OCI-LY3 (cell line): Measurements from ENCODE around the gene CIAO3.

Source experiments
- H2AFZ ChIP-seq: fragments of 200-600, 300-600 bp; shearing (Covaris generic); 2 replicates; pipeline ENCODE4 v1.6.0; 2014; ENCODE audit warnings: antibody characterized with exemption, low read depth, low read length
- H3K27ac ChIP-seq: fragments of 200-600, 300-600 bp; sonication (generic); 2 replicates; pipeline ENCODE4 v1.5.1; 2014; ENCODE audit warnings: mild to moderate bottlenecking, low read length, moderate library complexity, mixed read lengths
- H3K27me3 ChIP-seq: fragments of 200-600, 300-600 bp; sonication (generic); 2 replicates; pipeline ENCODE4 v1.6.1; 2014; ENCODE audit warnings: low read depth, low read length, mixed read lengths
- H3K36me3 ChIP-seq: fragments of 200-600, 300-600 bp; sonication (generic); replicated peaks from 2 replicates; pipeline ENCODE3; 2014; ENCODE audit warnings: low read depth, low read length, mixed read lengths
- H3K4me1 ChIP-seq: fragments of 300-600, 200-600 bp; sonication (generic); 2 replicates; pipeline ENCODE4 v1.6.1; 2014; ENCODE audit warnings: low read length, mixed read lengths
- H3K4me2 ChIP-seq: fragments of 200-600, 300-600 bp; sonication (generic); 2 replicates; pipeline ENCODE4 v1.6.1; 2014; ENCODE audit warnings: low read length, mixed read lengths
- H3K4me3 ChIP-seq: fragments of 300-600, 200-600 bp; sonication (generic); 2 replicates; pipeline ENCODE4 v1.5.1; 2014; ENCODE audit warnings: antibody characterized with exemption, mild to moderate bottlenecking, low read length, moderate library complexity
- H3K79me2 ChIP-seq: fragments of 300-600, 200-600 bp; shearing (Covaris generic); 2 replicates; pipeline ENCODE4 v1.6.1; 2014; ENCODE audit warnings: mild to moderate bottlenecking, low read length, mixed read lengths
- H3K9ac ChIP-seq: fragments of 300-600, 200-600 bp; shearing (Covaris generic); 2 replicates; pipeline ENCODE4 v1.6.0; 2014; ENCODE audit warnings: mild to moderate bottlenecking, low read length, moderate library complexity
- H3K9me3 ChIP-seq: fragments of 200-600, 300-600 bp; shearing (Covaris generic); 2 replicates; pipeline ENCODE4 v1.6.1; 2014; ENCODE audit warnings: low read length, mixed read lengths; ENCODE audit not compliant: insufficient read depth
- H4K20me1 ChIP-seq: fragments of 200-600, 300-600 bp; sonication (generic); 2 replicates; pipeline ENCODE4 v1.6.1; 2016; ENCODE audit warnings: low read length, mixed read lengths; ENCODE audit not compliant: insufficient read depth
- EZH2phosphoT487 ChIP-seq: fragments of 200-600 bp; shearing (Covaris generic); IDR thresholded peaks from 2 replicates; pipeline ENCODE4 v1.6.1; 2018; ENCODE audit warnings: antibody characterized with exemption, mixed run types, low read depth
- TF ChIP-seq, protein P1 (sequence below): fragments of 200-600, 300-600 bp; sonication (generic); IDR thresholded peaks from 2 replicates; pipeline ENCODE4 v1.5.1; 2014; ENCODE audit warnings: antibody characterized with exemption, low read length, low read depth

The CIAO3 gene

DNA sequence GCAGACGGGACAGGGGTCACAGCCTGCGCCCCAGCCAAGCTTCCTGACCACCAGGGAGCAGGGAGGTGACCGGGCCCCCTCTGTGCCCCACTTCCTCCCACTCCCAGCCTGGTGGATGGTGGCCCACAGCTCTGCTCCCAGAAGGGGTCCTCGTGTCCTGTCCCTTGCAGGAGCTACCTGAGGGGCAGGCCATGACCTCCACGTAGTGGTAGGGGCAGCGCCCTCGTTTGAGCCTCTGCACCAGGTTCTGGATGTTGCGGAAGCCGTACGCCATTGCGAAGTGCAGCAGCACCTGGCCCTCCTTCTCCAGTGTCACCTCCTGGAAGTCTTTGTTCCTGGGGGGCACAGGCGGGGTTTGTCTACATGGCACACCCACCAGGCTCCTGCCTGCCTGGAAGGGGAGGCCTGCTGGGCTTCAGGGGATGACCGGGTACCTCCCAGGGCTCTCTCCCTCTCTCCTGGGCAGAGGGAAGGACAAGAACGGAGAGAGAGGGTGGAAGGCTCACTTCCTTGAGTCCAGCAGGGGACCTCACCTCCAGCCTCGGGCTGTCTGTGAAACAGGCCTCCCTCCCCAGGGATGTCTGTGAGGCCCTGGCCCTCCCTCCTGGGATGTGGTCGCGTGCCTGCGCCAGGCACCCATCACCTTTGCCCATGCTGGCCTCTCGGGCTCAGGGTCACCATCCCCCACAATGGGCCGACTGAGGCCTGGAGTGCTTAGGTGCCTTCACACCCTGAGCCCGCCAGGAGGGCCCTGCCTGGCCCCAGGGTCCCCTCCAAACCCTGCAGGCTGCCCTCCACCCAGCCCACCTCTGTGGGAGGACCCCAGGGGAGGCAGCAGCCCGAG is 9.9 kb downstream of the CIAO3 start:
- Histone ChIP-seq H3K9ac (no peak overlapping the region), H3K27me3 (no peaks in the 10 kb centered on the region), H4K20me1 (no peaks in the 10 kb centered on the region), H2AFZ (no peak overlapping the region), H3K4me2 (no peak overlapping the region), H3K4me1 (peaks cover 16% of the 10 kb centered on the region), H3K9me3 (no peaks in the 10 kb centered on the region), H3K79me2 (no peaks in the 10 kb centered on the region), H3K4me3 (no peak overlapping the region), H3K27ac (no peak overlapping the region), H3K36me3 (peaks cover 5% of the 10 kb centered on the region)
- TF ChIP-seq EZH2phosphoT487 = no peak
- TF ChIP-seq, protein P1, sequence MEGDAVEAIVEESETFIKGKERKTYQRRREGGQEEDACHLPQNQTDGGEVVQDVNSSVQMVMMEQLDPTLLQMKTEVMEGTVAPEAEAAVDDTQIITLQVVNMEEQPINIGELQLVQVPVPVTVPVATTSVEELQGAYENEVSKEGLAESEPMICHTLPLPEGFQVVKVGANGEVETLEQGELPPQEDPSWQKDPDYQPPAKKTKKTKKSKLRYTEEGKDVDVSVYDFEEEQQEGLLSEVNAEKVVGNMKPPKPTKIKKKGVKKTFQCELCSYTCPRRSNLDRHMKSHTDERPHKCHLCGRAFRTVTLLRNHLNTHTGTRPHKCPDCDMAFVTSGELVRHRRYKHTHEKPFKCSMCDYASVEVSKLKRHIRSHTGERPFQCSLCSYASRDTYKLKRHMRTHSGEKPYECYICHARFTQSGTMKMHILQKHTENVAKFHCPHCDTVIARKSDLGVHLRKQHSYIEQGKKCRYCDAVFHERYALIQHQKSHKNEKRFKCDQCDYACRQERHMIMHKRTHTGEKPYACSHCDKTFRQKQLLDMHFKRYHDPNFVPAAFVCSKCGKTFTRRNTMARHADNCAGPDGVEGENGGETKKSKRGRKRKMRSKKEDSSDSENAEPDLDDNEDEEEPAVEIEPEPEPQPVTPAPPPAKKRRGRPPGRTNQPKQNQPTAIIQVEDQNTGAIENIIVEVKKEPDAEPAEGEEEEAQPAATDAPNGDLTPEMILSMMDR = no peak

DNA sequence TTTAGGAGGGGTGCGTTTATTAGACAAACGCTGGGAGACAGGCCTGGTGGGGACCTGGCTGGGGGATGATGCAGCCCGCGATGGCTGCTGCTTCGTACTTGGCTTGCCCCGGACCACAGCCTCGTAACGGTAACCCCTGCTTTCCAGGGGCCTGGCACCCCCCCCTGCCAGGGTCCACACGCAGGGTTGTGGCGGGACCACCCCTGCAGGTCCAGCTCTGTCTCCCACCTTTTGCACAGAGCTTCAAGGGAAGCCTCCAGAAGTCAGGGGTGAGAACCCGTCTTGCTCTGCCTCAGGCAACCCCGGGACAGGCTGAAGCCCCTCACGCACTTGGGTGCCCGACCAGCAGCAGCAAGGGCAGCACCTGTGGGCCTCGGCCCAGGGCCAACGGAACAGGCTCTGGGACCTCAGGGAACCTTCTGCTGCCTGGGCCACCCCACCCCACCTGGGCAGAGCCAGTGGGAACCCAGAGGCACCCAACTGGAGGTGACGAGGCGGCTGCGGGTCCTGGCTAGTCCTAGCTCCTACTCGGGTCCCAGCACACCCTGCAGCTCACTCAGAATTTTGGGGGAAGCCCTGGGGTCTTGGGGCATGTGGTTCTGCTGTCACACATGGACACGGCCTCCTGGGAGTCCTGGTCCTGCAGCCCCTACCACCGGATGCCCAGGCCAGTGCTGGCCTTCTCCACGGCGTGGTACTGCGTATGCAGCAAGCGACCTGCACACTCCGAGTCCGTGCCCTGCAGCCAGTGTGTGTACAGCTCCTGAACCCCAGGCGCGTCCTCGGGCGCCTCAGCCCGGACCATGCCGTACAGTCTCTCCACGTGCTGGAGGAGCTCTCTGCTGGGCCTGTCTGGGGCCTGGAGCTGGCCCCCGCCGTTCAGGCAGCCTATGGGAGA is 10.8 kb downstream of the CIAO3 start:
- Histone ChIP-seq H3K27ac (no peak overlapping the region), H3K36me3 (no peaks in the 10 kb centered on the region), H3K4me3 (no peak overlapping the region), H3K4me1 (peaks cover 9% of the 10 kb centered on the region; the same call in 1 of the 2 replicates), H4K20me1 (no peaks in the 10 kb centered on the region), H3K9me3 (no peaks in the 10 kb centered on the region), H2AFZ (no peak overlapping the region), H3K4me2 (no peak overlapping the region), H3K27me3 (no peaks in the 10 kb centered on the region), H3K79me2 (no peaks in the 10 kb centered on the region), H3K9ac (no peak overlapping the region)
- TF ChIP-seq, protein P1 = no peak
- no peak for TF ChIP-seq EZH2phosphoT487

DNA sequence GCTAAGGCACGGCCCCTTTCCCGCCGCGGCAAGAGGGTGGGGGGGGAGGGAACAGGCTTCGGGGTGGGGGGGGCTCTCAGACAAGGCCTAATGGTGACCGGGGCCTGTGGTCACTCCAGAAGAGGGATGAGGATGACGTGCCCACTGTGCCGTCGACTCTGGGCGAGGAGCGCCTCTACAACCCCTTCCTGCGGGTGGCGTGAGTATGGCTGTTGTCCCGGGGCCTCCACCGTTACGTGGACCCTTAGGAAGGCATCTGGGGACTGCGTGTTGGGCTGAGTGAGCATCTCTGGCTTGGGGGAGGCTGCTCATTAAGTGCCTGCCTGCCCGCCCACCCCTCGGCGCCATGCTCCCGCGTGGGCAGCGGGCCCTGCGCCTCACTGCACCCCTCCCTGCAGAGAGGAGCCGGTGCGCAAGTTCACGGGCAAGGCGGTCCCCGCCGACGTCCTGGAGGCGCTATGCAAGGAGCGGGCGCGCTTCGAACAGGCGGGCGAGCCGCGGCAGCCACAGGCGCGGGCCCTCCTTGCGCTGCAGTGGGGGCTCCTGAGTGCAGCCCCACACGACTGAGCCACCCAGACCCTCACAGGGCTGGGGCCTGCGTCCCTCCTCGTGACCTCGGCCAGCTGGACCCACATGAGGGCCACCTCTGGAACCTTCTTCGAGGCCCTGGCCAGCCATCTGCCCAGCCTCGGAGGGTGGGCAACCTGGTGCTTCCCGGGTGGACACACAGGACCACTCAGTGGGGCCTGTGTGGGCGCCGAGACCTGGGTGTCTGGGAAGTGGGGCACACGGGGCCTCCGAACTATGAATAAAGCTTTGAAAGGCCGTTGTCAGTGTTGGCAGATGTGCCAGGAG is 11.7 kb downstream of the CIAO3 start:
- Histone ChIP-seq H3K9ac (no peak overlapping the region), H3K9me3 (no peaks in the 10 kb centered on the region), H3K4me3 (no peak overlapping the region), H3K4me1 (peaks cover 9% of the 10 kb centered on the region; the same call in 1 of the 2 replicates), H3K27me3 (no peaks in the 10 kb centered on the region), H3K4me2 (no peak overlapping the region), H3K27ac (no peak overlapping the region), H3K79me2 (no peaks in the 10 kb centered on the region), H4K20me1 (no peaks in the 10 kb centered on the region), H3K36me3 (no peaks in the 10 kb centered on the region), H2AFZ (no peak overlapping the region)
- TF ChIP-seq, protein P1 = no peak
- TF ChIP-seq EZH2phosphoT487 = no peak
